Vagina (tissue), 2 donors: Measurements from ENCODE around the gene NDUFV3. TPM values are rescaled to one million over a fixed set of nuclear protein-coding genes. Genes with fewer than 3 reads are reported as not detected.
"Not testable (repeated sequence)": the region's sequence is repeated elsewhere in the genome, so short reads cannot be mapped to it uniquely, and the experiment has no call there.

Experiments
- DNase-seq, 2 donors: peaks; one replicate each; pipeline ENCODE4 v3.0.0-alpha.2; 2017; ENCODE audit errors: extremely low spot score in 2 of 2
- H3K27ac ChIP-seq: fragments of 200-600 bp; sonication (generic); one replicate; pipeline ENCODE4 v1.5.1; 2019
- H3K27me3 ChIP-seq: fragments of 200-600 bp; sonication (generic); one replicate; pipeline ENCODE4 v1.5.1; 2019
- H3K36me3 ChIP-seq, 2 donors: fragments of 200-600 bp; sonication (generic); one replicate each; pipeline ENCODE4 v1.5.1; 2017 to 2019
- H3K4me1 ChIP-seq: fragments of 200-600 bp; sonication (generic); one replicate; pipeline ENCODE4 v1.5.1; 2019
- H3K4me3 ChIP-seq, 2 donors: fragments of 200-600 bp; sonication (generic); 1 replicate in 1 of 2; 2 replicates in 1 of 2; pipeline ENCODE4 v1.5.1; 2016 to 2019
- H3K9me3 ChIP-seq: fragments of 200-600 bp; sonication (generic); one replicate; pipeline ENCODE4 v1.5.1; 2019
- POLR2A ChIP-seq, 2 donors: fragments of 450-650 bp; IDR thresholded peaks; one replicate each; pipeline ENCODE4 v1.6.1; 2017; ENCODE audit warnings: antibody characterized with exemption in 2 of 2, mild to moderate bottlenecking in 2 of 2, moderate library complexity in 2 of 2
- POLR2AphosphoS5 ChIP-seq, 2 donors: sonication (generic); formaldehyde crosslinking; IDR thresholded peaks; one replicate each; pipeline ENCODE4 v1.9.0; 2017; ENCODE audit warnings: antibody characterized with exemption in 2 of 2, mild to moderate bottlenecking in 2 of 2, low read depth in 1 of 2; ENCODE audit not compliant: insufficient read depth in 1 of 2
- intact Hi-C: fragments of 100-400 bp; cut with DNase I; formaldehyde crosslinking; loops from one replicate; pipeline ENCODE4 v1.15.1; 2023
- total RNA-seq: library from RNA; depleted of rRNA; stranded (reverse); fragments of >200 nt; gene quantifications from one replicate; pipeline ENCODE4 v1.2.3, GENCODE V29; 2016
- TF ChIP-seq, protein P1 (sequence below), 3 experiments: fragments of 450-650 bp in 2 of 3; fragments of 200-600 bp in 1 of 3; sonication (generic) in 1 of 3; IDR thresholded peaks; one replicate each; pipeline ENCODE4 v1.5.1; 2017 to 2019; ENCODE audit warnings: antibody characterized with exemption in 3 of 3, mild to moderate bottlenecking in 2 of 3, moderate library complexity in 2 of 3

NDUFV3 gene
- total RNA-seq, 1 donor from 2014 or later = 48.4 TPM

DNA sequence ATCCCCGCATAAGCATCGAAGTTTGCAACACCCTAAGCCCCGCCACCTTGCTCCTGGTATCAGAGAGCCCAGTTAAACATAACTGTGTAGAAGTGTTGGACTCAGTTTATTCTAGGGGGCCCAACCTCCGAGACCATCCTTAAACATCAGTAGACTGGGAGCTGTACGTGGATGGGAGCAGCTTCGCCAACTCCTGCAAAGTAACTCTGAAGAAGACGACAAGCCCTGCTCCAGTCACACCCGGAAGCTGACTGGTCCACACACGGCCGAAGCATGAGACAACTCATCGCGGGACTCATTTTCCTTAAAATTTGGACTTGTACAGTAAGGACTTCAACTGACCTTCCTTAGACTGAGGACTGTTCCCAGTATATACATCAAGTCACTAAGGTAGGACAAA lies 40.9 kb downstream of the NDUFV3 start:
- intact Hi-C loops, H3K36me3 ChIP-seq, H3K9me3 ChIP-seq, H3K4me3 ChIP-seq, DNase-seq, H3K27me3 ChIP-seq, H3K27ac ChIP-seq, H3K4me1 ChIP-seq: not testable (repeated sequence)

DNA sequence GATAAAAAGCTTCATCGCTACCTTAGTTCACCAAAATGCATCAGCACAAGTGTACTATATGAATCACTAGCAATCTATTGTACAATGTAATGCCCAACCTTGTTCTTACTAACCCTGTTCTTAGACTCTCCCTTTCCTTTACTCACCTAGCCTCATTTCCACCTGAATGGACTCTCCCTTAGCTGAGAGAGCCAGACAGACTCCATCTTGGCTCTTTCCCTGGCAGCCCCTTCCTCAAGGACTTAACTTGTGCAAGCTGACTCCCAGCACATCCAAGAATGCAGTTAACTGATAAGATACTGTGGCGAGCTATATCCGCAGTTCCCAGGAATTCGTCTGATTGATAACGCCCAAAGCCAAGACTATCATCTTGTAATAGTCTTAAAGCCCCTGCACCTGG lies 43.3 kb downstream of the NDUFV3 start:
- H3K4me1 ChIP-seq = peaks cover 23% of the 10 kb centered on the region
- intact Hi-C loops, DNase-seq, H3K27me3 ChIP-seq, H3K4me3 ChIP-seq, H3K27ac ChIP-seq, H3K9me3 ChIP-seq, H3K36me3 ChIP-seq: not testable (repeated sequence)

DNA sequence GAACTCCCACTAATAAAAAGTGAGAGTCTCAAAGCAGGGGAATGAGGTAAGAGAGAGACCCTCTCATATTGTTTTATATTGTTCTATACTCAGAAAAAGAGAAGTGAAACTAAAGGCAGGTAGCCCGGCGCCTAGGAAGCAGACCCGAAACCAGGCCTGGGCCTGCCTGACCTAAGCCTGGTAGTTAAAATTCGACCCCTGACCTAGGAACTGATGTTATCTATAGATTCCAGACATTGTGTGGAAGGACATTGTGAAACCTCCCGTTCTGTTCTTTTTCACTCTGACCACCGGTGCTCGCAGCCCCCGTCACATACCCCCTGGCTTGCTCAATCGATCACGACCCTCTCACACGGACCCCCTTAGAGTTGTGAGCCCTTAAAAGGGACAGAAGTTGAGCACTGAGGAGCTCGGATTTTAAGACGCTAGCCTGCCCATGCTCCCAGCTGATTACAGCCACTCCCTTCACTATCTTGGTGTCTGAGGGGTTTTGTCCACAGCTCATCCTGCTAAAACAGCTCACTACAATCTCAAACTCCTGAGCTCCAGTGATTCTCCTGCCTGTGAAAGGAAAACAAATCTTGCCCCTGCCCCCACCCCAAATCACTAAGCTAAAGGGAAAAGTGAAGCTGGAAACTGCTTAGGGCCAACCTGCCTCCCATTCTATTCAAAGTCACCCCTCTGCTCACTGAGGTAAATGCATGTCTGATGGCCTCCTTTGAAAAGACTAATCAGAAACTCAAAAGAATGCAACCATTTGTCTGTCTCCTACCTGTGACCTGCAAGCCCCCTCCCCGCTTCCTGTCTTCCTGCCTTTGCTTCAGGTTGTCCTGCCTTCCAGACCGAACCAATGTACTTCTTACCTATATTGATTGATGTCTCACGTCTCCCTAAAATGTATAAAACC lies 44.2 kb downstream of the NDUFV3 start:
- peaks cover 23% of the 10 kb centered on the region for H3K4me1 ChIP-seq
- H3K27me3 ChIP-seq, H3K27ac ChIP-seq, H3K36me3 ChIP-seq, H3K9me3 ChIP-seq, DNase-seq, H3K4me3 ChIP-seq, intact Hi-C loops: not testable (repeated sequence)

- H3K9me3 ChIP-seq = no peaks in the 10 kb centered on the region
- intact Hi-C loops = no loop called here
- H3K27me3 ChIP-seq = no peaks in the 10 kb centered on the region
- H3K27ac ChIP-seq = no peak overlapping the region
- no peak for DNase-seq
- TF ChIP-seq, protein P1, sequence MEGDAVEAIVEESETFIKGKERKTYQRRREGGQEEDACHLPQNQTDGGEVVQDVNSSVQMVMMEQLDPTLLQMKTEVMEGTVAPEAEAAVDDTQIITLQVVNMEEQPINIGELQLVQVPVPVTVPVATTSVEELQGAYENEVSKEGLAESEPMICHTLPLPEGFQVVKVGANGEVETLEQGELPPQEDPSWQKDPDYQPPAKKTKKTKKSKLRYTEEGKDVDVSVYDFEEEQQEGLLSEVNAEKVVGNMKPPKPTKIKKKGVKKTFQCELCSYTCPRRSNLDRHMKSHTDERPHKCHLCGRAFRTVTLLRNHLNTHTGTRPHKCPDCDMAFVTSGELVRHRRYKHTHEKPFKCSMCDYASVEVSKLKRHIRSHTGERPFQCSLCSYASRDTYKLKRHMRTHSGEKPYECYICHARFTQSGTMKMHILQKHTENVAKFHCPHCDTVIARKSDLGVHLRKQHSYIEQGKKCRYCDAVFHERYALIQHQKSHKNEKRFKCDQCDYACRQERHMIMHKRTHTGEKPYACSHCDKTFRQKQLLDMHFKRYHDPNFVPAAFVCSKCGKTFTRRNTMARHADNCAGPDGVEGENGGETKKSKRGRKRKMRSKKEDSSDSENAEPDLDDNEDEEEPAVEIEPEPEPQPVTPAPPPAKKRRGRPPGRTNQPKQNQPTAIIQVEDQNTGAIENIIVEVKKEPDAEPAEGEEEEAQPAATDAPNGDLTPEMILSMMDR (IDR thresholded peaks at IDR 0.05) = no peak
- H3K36me3 ChIP-seq = no peaks in the 10 kb centered on the region
- no peak overlapping the region for H3K4me3 ChIP-seq
- H3K4me1 ChIP-seq = peaks cover 18% of the 10 kb centered on the region
These were observed 45.0 kb downstream of the NDUFV3 start for GRCh38 chr21:42937960-42938605.

DNA sequence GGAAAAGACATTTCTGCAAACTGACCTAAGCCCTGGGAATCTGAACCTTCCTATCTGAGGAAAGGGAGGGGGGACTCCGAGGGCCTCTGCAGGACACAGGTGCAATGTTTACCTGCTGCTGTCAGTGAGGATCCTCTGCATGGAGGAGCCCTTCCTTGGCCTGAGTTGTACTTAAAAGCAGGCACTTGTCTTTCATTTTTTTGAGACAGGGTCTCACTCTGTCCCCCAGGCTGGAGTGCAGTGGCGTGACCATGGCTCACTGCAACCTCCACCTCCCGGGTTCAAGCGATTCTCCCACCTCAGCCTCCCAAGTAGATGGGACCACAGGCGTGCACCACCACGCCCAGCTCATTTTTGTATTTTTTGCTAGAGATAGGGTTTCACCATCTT lies 45.5 kb downstream of the NDUFV3 start:
- intact Hi-C loops = not testable (repeated sequence)

GRCh38 chr21:42939582-42940413 lies 46.7 kb downstream of the NDUFV3 start:
- Histone ChIP-seq H3K27me3 (no peaks in the 10 kb centered on the region), H3K4me1 (peaks cover 18% of the 10 kb centered on the region), H3K27ac (peak overlapping the region; percentile 69), H3K36me3 (no peaks in the 10 kb centered on the region), H3K9me3 (no peaks in the 10 kb centered on the region), H3K4me3 (peak overlapping the region; percentile 3 to 33)
- DNase-seq = peak in 1 of 2 donors; percentile 93
- intact Hi-C loops = no loop called here
- TF ChIP-seq POLR2AphosphoS5 (IDR thresholded peaks at IDR 0.05; ENCODE audit: insufficient read depth in 1 of 2, low read depth in 1 of 2) = peak in 1 of 2 donors; percentile 89
- TF ChIP-seq, protein P1 (IDR thresholded peaks at IDR 0.05) = no peak

More for the DNA sequence above, 45.5 kb downstream of the NDUFV3 start:
- not testable (repeated sequence) for H3K36me3 ChIP-seq, H3K27ac ChIP-seq, H3K4me3 ChIP-seq, H3K9me3 ChIP-seq, H3K27me3 ChIP-seq, DNase-seq
- H3K4me1 ChIP-seq = peaks cover 18% of the 10 kb centered on the region

DNA sequence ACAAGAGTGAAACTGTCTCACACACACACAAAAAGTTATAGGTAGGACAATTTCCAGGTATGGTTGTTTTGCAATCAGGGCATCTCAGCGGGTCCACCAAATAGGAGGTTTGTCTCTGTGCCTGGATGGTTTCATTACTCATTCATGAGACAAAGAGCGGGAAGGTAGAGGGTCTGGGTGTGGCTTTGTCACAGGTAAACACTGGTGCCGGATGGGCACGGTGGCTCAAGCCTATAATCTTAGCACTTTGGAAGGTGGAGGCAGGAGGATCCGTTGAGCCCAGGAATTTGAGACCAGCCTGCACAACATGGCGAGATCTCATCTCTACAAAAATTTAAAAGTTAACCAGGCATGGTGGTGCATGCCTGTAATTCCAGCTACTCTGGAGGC lies 48.6 kb downstream of the NDUFV3 start:
- H3K27ac ChIP-seq = no peak overlapping the region
- TF ChIP-seq POLR2A (IDR thresholded peaks at IDR 0.05) (no peak), POLR2AphosphoS5 (IDR thresholded peaks at IDR 0.05; ENCODE audit: insufficient read depth in 1 of 2, low read depth in 1 of 2) (no peak)
- TF ChIP-seq, protein P1 (IDR thresholded peaks at IDR 0.05) = no peak

More for the DNA sequence above, 48.6 kb downstream of the NDUFV3 start:
- Histone ChIP-seq H3K4me3 (no peak overlapping the region), H3K27me3 (no peaks in the 10 kb centered on the region), H3K4me1 (peaks cover 18% of the 10 kb centered on the region), H3K36me3 (no peaks in the 10 kb centered on the region), H3K9me3 (no peaks in the 10 kb centered on the region)
- DNase-seq = no peak
- intact Hi-C loops = no loop called here
